H9 (cell line): ENCODE results near the gene KCNIP1. TPM values are rescaled to one million over a fixed set of nuclear protein-coding genes. Genes with fewer than 3 reads are reported as not detected.

Source experiments
- DNase-seq: peaks from one replicate; pipeline ENCODE4 v3.0.0-alpha.2; 2017
- H2AFZ ChIP-seq: one replicate; pipeline ENCODE4 v1.6.1; 2013; ENCODE audit warnings: mild to moderate bottlenecking, low read length, control low read depth, moderate library complexity
- H2AK5ac ChIP-seq: 2 replicates; pipeline ENCODE4 v1.6.1; 2013; ENCODE audit warnings: low read length, control low read depth, mixed read lengths; ENCODE audit not compliant: insufficient read length
- H2BK120ac ChIP-seq: one replicate; pipeline ENCODE4 v1.6.1; 2013; ENCODE audit warnings: low read depth, mild to moderate bottlenecking, low read length, control low read depth, inconsistent platforms; ENCODE audit not compliant: poor library complexity, severe bottlenecking
- H2BK12ac ChIP-seq: 2 replicates; pipeline ENCODE4 v1.6.1; 2013; ENCODE audit warnings: low read length, control low read depth, mixed read lengths, low read depth; ENCODE audit not compliant: insufficient read length
- H2BK15ac ChIP-seq: 2 replicates; pipeline ENCODE4 v1.6.1; 2013; ENCODE audit warnings: low read depth, low read length, control low read depth
- H2BK20ac ChIP-seq: one replicate; pipeline ENCODE4 v1.6.1; 2013; ENCODE audit warnings: low read depth, mild to moderate bottlenecking, low read length, control low read depth, inconsistent platforms; ENCODE audit not compliant: poor library complexity, severe bottlenecking
- H2BK5ac ChIP-seq: 2 replicates; pipeline ENCODE4 v1.6.1; 2013; ENCODE audit warnings: low read length, control low read depth, mixed read lengths; ENCODE audit not compliant: insufficient read length
- H3K14ac ChIP-seq: 2 replicates; pipeline ENCODE4 v1.6.1; 2013; ENCODE audit warnings: low read length, control low read depth; ENCODE audit not compliant: insufficient read depth
- H3K18ac ChIP-seq: 2 replicates; pipeline ENCODE4 v1.6.1; 2013; ENCODE audit warnings: low read depth, mild to moderate bottlenecking, mixed read lengths, low read length, control low read depth; ENCODE audit not compliant: insufficient read length
- H3K23ac ChIP-seq: 2 replicates; pipeline ENCODE4 v1.6.1; 2013; ENCODE audit warnings: low read length, control low read depth, mixed read lengths, low read depth; ENCODE audit not compliant: insufficient read length
- H3K23me2 ChIP-seq: 2 replicates; pipeline ENCODE4 v1.6.1; 2013; ENCODE audit warnings: low read depth, mild to moderate bottlenecking, mixed read lengths, low read length, control low read depth; ENCODE audit not compliant: insufficient read length, poor library complexity, severe bottlenecking
- H3K27ac ChIP-seq: 2 replicates; pipeline ENCODE4 v1.5.1; 2013; ENCODE audit warnings: low read length, control low read depth, mixed read lengths, low read depth; ENCODE audit not compliant: insufficient read length
- H3K27me3 ChIP-seq: 2 replicates; pipeline ENCODE4 v1.6.1; 2013; ENCODE audit warnings: low read length, control low read depth, inconsistent platforms; ENCODE audit not compliant: insufficient read depth
- H3K4ac ChIP-seq: 2 replicates; pipeline ENCODE4 v1.6.1; 2013; ENCODE audit warnings: low read depth, mild to moderate bottlenecking, control low read depth, inconsistent platforms, low read length, moderate library complexity
- H3K4me1 ChIP-seq: 2 replicates; pipeline ENCODE4 v1.6.1; 2013; ENCODE audit warnings: low read length, control low read depth, inconsistent platforms; ENCODE audit not compliant: insufficient read depth
- H3K4me2 ChIP-seq: 2 replicates; pipeline ENCODE4 v1.6.1; 2013; ENCODE audit warnings: low read length, control low read depth, mixed read lengths; ENCODE audit not compliant: insufficient read length, insufficient read depth
- H3K56ac ChIP-seq: 2 replicates; pipeline ENCODE4 v1.6.1; 2013; ENCODE audit warnings: low read depth, mild to moderate bottlenecking, mixed read lengths, low read length, control low read depth; ENCODE audit not compliant: insufficient read length
- H3K79me1 ChIP-seq: 2 replicates; pipeline ENCODE4 v1.6.1; 2013; ENCODE audit warnings: low read depth, mild to moderate bottlenecking, moderate library complexity, low read length, control low read depth, inconsistent platforms; ENCODE audit not compliant: insufficient read depth, poor library complexity, severe bottlenecking
- H3K79me2 ChIP-seq: 2 replicates; pipeline ENCODE4 v1.6.1; 2013; ENCODE audit warnings: low read length, control low read depth, inconsistent platforms; ENCODE audit not compliant: insufficient read depth
- H3K9ac ChIP-seq: 2 replicates; pipeline ENCODE4 v1.6.1; 2013; ENCODE audit warnings: low read length, control low read depth, mixed read lengths; ENCODE audit not compliant: insufficient read length; ENCODE audit errors: extremely low read depth
- H3K9me3 ChIP-seq: one replicate; pipeline ENCODE4 v1.6.1; 2013; ENCODE audit warnings: low read depth, low read length, inconsistent platforms; ENCODE audit not compliant: control insufficient read depth
- H3T11ph ChIP-seq: one replicate; pipeline ENCODE4 v1.6.1; 2013; ENCODE audit warnings: mild to moderate bottlenecking, low read length, control low read depth, inconsistent platforms
- H4K20me1 ChIP-seq: one replicate; pipeline ENCODE4 v1.6.1; 2013; ENCODE audit not compliant: control insufficient read depth, insufficient read length, insufficient read depth
- H4K5ac ChIP-seq: 2 replicates; pipeline ENCODE4 v1.6.1; 2013; ENCODE audit warnings: low read depth, mild to moderate bottlenecking, mixed read lengths, low read length, control low read depth; ENCODE audit not compliant: insufficient read length
- H4K8ac ChIP-seq: replicated peaks from 2 replicates; pipeline ENCODE4 v1.6.1; 2013; ENCODE audit warnings: low read length, control low read depth, mixed read lengths, low read depth; ENCODE audit not compliant: insufficient read length
- H4K91ac ChIP-seq: 2 replicates; pipeline ENCODE4 v1.6.1; 2013; ENCODE audit warnings: low read depth, mild to moderate bottlenecking, moderate library complexity, mixed read lengths, low read length, control low read depth; ENCODE audit not compliant: insufficient read length
- H3K27ac Mint-ChIP-seq, 3 experiments: 2 replicates in 2 of 3; 3 replicates in 1 of 3; pipeline ENCODE4 v1.8.0; 2020 to 2021; ENCODE audit warnings: mixed read lengths in 3 of 3, mild to moderate bottlenecking in 1 of 3, moderate library complexity in 1 of 3
- H3K27me3 Mint-ChIP-seq: 2 replicates; pipeline ENCODE4 v1.8.0; 2021; ENCODE audit warnings: low read depth, mild to moderate bottlenecking, moderate library complexity, mixed read lengths
- H3K36me3 Mint-ChIP-seq, 3 experiments: 2 replicates in 2 of 3; 3 replicates in 1 of 3; pipeline ENCODE4 v1.8.0; 2020 to 2021; ENCODE audit warnings: low read depth in 3 of 3, mixed read lengths in 3 of 3; ENCODE audit not compliant: insufficient read depth in 1 of 3
- H3K4me1 Mint-ChIP-seq, 2 experiments: 2 replicates each; pipeline ENCODE4 v1.8.0; 2020; ENCODE audit warnings: mixed read lengths in 2 of 2
- H3K4me3 Mint-ChIP-seq, 2 experiments: 2 replicates in 1 of 2; 3 replicates in 1 of 2; pipeline ENCODE4 v1.8.0; 2020 to 2021; ENCODE audit warnings: mild to moderate bottlenecking in 2 of 2, mixed read lengths in 2 of 2, moderate library complexity in 1 of 2
- H3K9me3 Mint-ChIP-seq, 2 experiments: 2 replicates in 1 of 2; 3 replicates in 1 of 2; pipeline ENCODE4 v1.8.0; 2020; ENCODE audit warnings: mild to moderate bottlenecking in 2 of 2, mixed read lengths in 2 of 2, moderate library complexity in 1 of 2
- CTCF ChIP-seq: fragments of 200-600 bp; sonication (generic); conservative IDR thresholded peaks from 3 replicates; pipeline ENCODE4 v1.8.0; 2021; ENCODE audit warnings: antibody characterized with exemption, mild to moderate bottlenecking
- WGBS: extraction: QIAGEN DNeasy Blood & Tissue Kit; methylation state at CpG from one replicate; pipeline ENCODE4 v1.1.7; 2013; ENCODE audit warnings: missing lambda C conversion rate, low lambda C conversion rate, mixed read lengths; ENCODE audit not compliant: insufficient read length; ENCODE audit errors: extremely low coverage; 5-methylcytosine and 5-hydroxymethylcytosine counted together
- total RNA-seq: library from RNA; stranded (reverse); gene quantifications from 2 replicates; pipeline ENCODE4 v1.2.1, GENCODE V29; 2021

The KCNIP1 gene
- total RNA-seq, 1 experiment from 2014 or later, result 0.63 TPM

GRCh38 chr5:170632985-170633234 is 129.1 kb downstream of the KCNIP1 start:
- Histone ChIP-seq H2BK12ac (no peak overlapping the region), H2BK5ac (no peak overlapping the region), H4K20me1 (no peaks in the 10 kb centered on the region), H2BK20ac (no peak overlapping the region), H4K91ac (no peak overlapping the region), H3K27me3 (no peaks in the 10 kb centered on the region), H3K23me2 (peaks cover 9% of the 10 kb centered on the region), H2BK120ac (no peak overlapping the region), H2AFZ (no peak overlapping the region), H3K4me1 (peaks cover 10% of the 10 kb centered on the region), H3K79me1 (no peaks in the 10 kb centered on the region), H2BK15ac (no peak overlapping the region), H3K56ac (no peak overlapping the region), H3T11ph (no peak overlapping the region), H4K8ac (no peak overlapping the region), H2AK5ac (no peak overlapping the region), H3K4me2 (peak overlapping the region; percentile 70), H3K14ac (no peak overlapping the region), H3K79me2 (no peaks in the 10 kb centered on the region), H3K9ac (no peak overlapping the region), H3K18ac (no peak overlapping the region), H4K5ac (no peak overlapping the region), H3K4ac (no peak overlapping the region), H3K27ac (no peak overlapping the region), H3K9me3 (no peaks in the 10 kb centered on the region), H3K23ac (no peak overlapping the region)
- Mint-ChIP-seq H3K4me3 (peak overlapping the region; percentile 73 to 80), H3K27ac (peak overlapping the region; percentile 95 to 99 (median 95); a peak in 6 of 7 replicates), H3K36me3 (no peaks in the 10 kb centered on the region), H3K4me1 (peaks cover 24 to 30% of the 10 kb centered on the region in 2 experiments), H3K27me3 (peaks cover 19% of the 10 kb centered on the region), H3K9me3 (no peaks in the 10 kb centered on the region)
- no CpG with 5 or more reads among the region's 12 CpGs for WGBS
- peak; percentile 98 for TF ChIP-seq CTCF
- DNase-seq, result peak; percentile 92
